Dendritic cell treated with granulocyte-macrophage colony-stimulating factor and Interleukin-4, amounts not matched to agents 40 ng/mL and 50 ng/mL, for 4 days (primary cell): ENCODE results near the gene MACO1.

Experiments
- H3K27ac Mint-ChIP-seq: one replicate; pipeline ENCODE4 v1.8.0; 2022; ENCODE audit warnings: mild to moderate bottlenecking, mixed read lengths
- H3K27me3 Mint-ChIP-seq: one replicate; pipeline ENCODE4 v1.8.0; 2022; ENCODE audit warnings: mild to moderate bottlenecking, mixed read lengths
- H3K36me3 Mint-ChIP-seq: one replicate; pipeline ENCODE4 v1.8.0; 2022; ENCODE audit warnings: low read depth, mixed read lengths
- H3K4me1 Mint-ChIP-seq: one replicate; pipeline ENCODE4 v1.8.0; 2022; ENCODE audit warnings: low read depth, mixed read lengths
- H3K4me3 Mint-ChIP-seq: one replicate; pipeline ENCODE4 v1.8.0; 2022; ENCODE audit warnings: mild to moderate bottlenecking, moderate library complexity, mixed read lengths
- H3K9me3 Mint-ChIP-seq: one replicate; pipeline ENCODE4 v1.8.0; 2022; ENCODE audit warnings: mixed read lengths
- intact Hi-C: fragments of 100-400 bp; cut with micrococcal nuclease; formaldehyde crosslinking; loops from one replicate; pipeline ENCODE4 v1.15.0; 2022

The MACO1 gene

GRCh38 chr1:25477448-25478034 lies 46.8 kb downstream of the MACO1 start:
- H3K36me3 Mint-ChIP-seq, result peaks cover 6% of the 10 kb centered on the region
- H3K4me3 Mint-ChIP-seq, result no peak overlapping the region
- no peaks in the 10 kb centered on the region for H3K9me3 Mint-ChIP-seq
- intact Hi-C loops, result no loop called here
- H3K27ac Mint-ChIP-seq, result no peak overlapping the region
- H3K4me1 Mint-ChIP-seq, result peaks cover 4% of the 10 kb centered on the region
- no peaks in the 10 kb centered on the region for H3K27me3 Mint-ChIP-seq

- Mint-ChIP-seq H3K27ac (no peak overlapping the region), H3K9me3 (no peaks in the 10 kb centered on the region), H3K27me3 (no peaks in the 10 kb centered on the region), H3K4me3 (no peak overlapping the region), H3K4me1 (peaks cover 5% of the 10 kb centered on the region), H3K36me3 (peaks cover 12% of the 10 kb centered on the region)
- intact Hi-C loops, result no loop called here
Measured at GRCh38 chr1:25478633-25479032, 47.9 kb downstream of the MACO1 start.

- H3K27ac Mint-ChIP-seq, result no peak overlapping the region
- H3K4me1 Mint-ChIP-seq, result peaks cover 11% of the 10 kb centered on the region
- H3K9me3 Mint-ChIP-seq, result no peaks in the 10 kb centered on the region
- H3K36me3 Mint-ChIP-seq, result peaks cover 33% of the 10 kb centered on the region
- intact Hi-C loops, result loop anchor here (10.0 kb wide), 1 partner anchor 77 kb away; no protein-coding TSS in a partner anchor
- H3K4me3 Mint-ChIP-seq, result no peak overlapping the region
- H3K27me3 Mint-ChIP-seq, result no peaks in the 10 kb centered on the region
Measured at GRCh38 chr1:25481625-25482024, 50.9 kb downstream of the MACO1 start.

- H3K4me1 Mint-ChIP-seq, result peaks cover 11% of the 10 kb centered on the region
- no peak overlapping the region for H3K27ac Mint-ChIP-seq
Measured at GRCh38 chr1:25482211-25482610, 51.5 kb downstream of the MACO1 start.

GRCh38 chr1:25484096-25484495 lies 53.4 kb downstream of the MACO1 start:
- Mint-ChIP-seq H3K27ac (no peak overlapping the region), H3K4me3 (no peak overlapping the region), H3K9me3 (no peaks in the 10 kb centered on the region), H3K27me3 (no peaks in the 10 kb centered on the region), H3K4me1 (peaks cover 11% of the 10 kb centered on the region), H3K36me3 (peaks cover 48% of the 10 kb centered on the region)
- intact Hi-C loops, result loop anchor here (10.0 kb wide), 1 partner anchor 79 kb away; no protein-coding TSS in a partner anchor

More at GRCh38 chr1:25482211-25482610, 51.5 kb downstream of the MACO1 start:
- H3K9me3 Mint-ChIP-seq, result no peaks in the 10 kb centered on the region
- H3K27me3 Mint-ChIP-seq, result no peaks in the 10 kb centered on the region
- peaks cover 39% of the 10 kb centered on the region for H3K36me3 Mint-ChIP-seq
- intact Hi-C loops, result loop anchor here (10.0 kb wide), 1 partner anchor 77 kb away; no protein-coding TSS in a partner anchor
- no peak overlapping the region for H3K4me3 Mint-ChIP-seq

- H3K27me3 Mint-ChIP-seq, result no peaks in the 10 kb centered on the region
- H3K4me3 Mint-ChIP-seq, result no peak overlapping the region
- H3K36me3 Mint-ChIP-seq, result peaks cover 53% of the 10 kb centered on the region
- intact Hi-C loops, result loop anchor here (10.0 kb wide), 1 partner anchor 80 kb away; no protein-coding TSS in a partner anchor
- H3K4me1 Mint-ChIP-seq, result peaks cover 11% of the 10 kb centered on the region
- no peaks in the 10 kb centered on the region for H3K9me3 Mint-ChIP-seq
- H3K27ac Mint-ChIP-seq, result no peak overlapping the region
Measured at GRCh38 chr1:25484533-25484932, 53.8 kb downstream of the MACO1 start.

GRCh38 chr1:25485536-25486411 lies 55.1 kb downstream of the MACO1 start:
- Mint-ChIP-seq H3K27ac (no peak overlapping the region), H3K4me3 (no peak overlapping the region), H3K27me3 (no peaks in the 10 kb centered on the region), H3K4me1 (peaks cover 11% of the 10 kb centered on the region), H3K36me3 (peaks cover 64% of the 10 kb centered on the region), H3K9me3 (no peaks in the 10 kb centered on the region)
- intact Hi-C loops, result loop anchor here (10.0 kb wide), 1 partner anchor 81 kb away; no protein-coding TSS in a partner anchor

- Mint-ChIP-seq H3K4me1 (peaks cover 11% of the 10 kb centered on the region), H3K27ac (no peak overlapping the region), H3K27me3 (no peaks in the 10 kb centered on the region), H3K9me3 (no peaks in the 10 kb centered on the region), H3K4me3 (no peak overlapping the region), H3K36me3 (peaks cover 72% of the 10 kb centered on the region)
- intact Hi-C loops, result loop anchor here (10.0 kb wide), 1 partner anchor 82 kb away; no protein-coding TSS in a partner anchor
Measured at GRCh38 chr1:25486602-25487001, 55.9 kb downstream of the MACO1 start.

GRCh38 chr1:25487628-25488027 lies 56.9 kb downstream of the MACO1 start:
- H3K36me3 Mint-ChIP-seq, result peaks cover 77% of the 10 kb centered on the region
- intact Hi-C loops, result loop anchor here (10.0 kb wide), 1 partner anchor 83 kb away; no protein-coding TSS in a partner anchor
- H3K4me3 Mint-ChIP-seq, result no peak overlapping the region

GRCh38 chr1:25492323-25492722 lies 61.6 kb downstream of the MACO1 start:
- no peak overlapping the region for H3K27ac Mint-ChIP-seq
- no peak overlapping the region for H3K4me3 Mint-ChIP-seq
- peaks cover 87% of the 10 kb centered on the region for H3K36me3 Mint-ChIP-seq
- no peaks in the 10 kb centered on the region for H3K4me1 Mint-ChIP-seq
- no peaks in the 10 kb centered on the region for H3K9me3 Mint-ChIP-seq
- intact Hi-C loops, result no loop called here
- no peaks in the 10 kb centered on the region for H3K27me3 Mint-ChIP-seq

More at GRCh38 chr1:25487628-25488027, 56.9 kb downstream of the MACO1 start:
- Mint-ChIP-seq H3K27me3 (no peaks in the 10 kb centered on the region), H3K9me3 (no peaks in the 10 kb centered on the region), H3K27ac (no peak overlapping the region), H3K4me1 (peaks cover 6% of the 10 kb centered on the region)

GRCh38 chr1:25494952-25495351 lies 64.3 kb downstream of the MACO1 start:
- Mint-ChIP-seq H3K4me1 (no peaks in the 10 kb centered on the region), H3K4me3 (no peak overlapping the region), H3K27me3 (no peaks in the 10 kb centered on the region), H3K9me3 (no peaks in the 10 kb centered on the region), H3K27ac (no peak overlapping the region), H3K36me3 (peaks cover 85% of the 10 kb centered on the region)
- intact Hi-C loops, result no loop called here

- Mint-ChIP-seq H3K4me3 (no peak overlapping the region), H3K27ac (no peak overlapping the region), H3K36me3 (peaks cover 59% of the 10 kb centered on the region), H3K4me1 (peaks cover 12% of the 10 kb centered on the region), H3K27me3 (no peaks in the 10 kb centered on the region), H3K9me3 (no peaks in the 10 kb centered on the region)
- intact Hi-C loops, result loop anchor here (5.0 kb wide), 1 partner anchor 312 kb away; no protein-coding TSS in a partner anchor
Measured at GRCh38 chr1:25500694-25501093, 70.0 kb downstream of the MACO1 start.

GRCh38 chr1:25501235-25502058 lies 70.8 kb downstream of the MACO1 start:
- no peaks in the 10 kb centered on the region for H3K9me3 Mint-ChIP-seq
- intact Hi-C loops, result loop anchor here (5.0 kb wide), 1 partner anchor 311 kb away; no protein-coding TSS in a partner anchor
- H3K4me1 Mint-ChIP-seq, result peaks cover 15% of the 10 kb centered on the region
- H3K4me3 Mint-ChIP-seq, result no peak overlapping the region
- no peak overlapping the region for H3K27ac Mint-ChIP-seq
- H3K36me3 Mint-ChIP-seq, result peaks cover 52% of the 10 kb centered on the region
- peaks cover 2% of the 10 kb centered on the region for H3K27me3 Mint-ChIP-seq
